Stimulated activated CD8-positive, alpha-beta memory T cell treated with anti-CD3 and anti-CD28 coated beads, Interleukin-4, amount 100 ng/mL, for 24 hours (primary cell): ENCODE data around the gene ATP5PB.

ENCODE experiments used
- DNase-seq: peaks from one replicate; pipeline ENCODE4 v3.0.0-alpha.2; 2020; ENCODE audit warnings: low read depth

ATP5PB gene

GRCh38 chr1:111446967-111447892, 2.0 kb upstream of the ATP5PB start:
- no peak for DNase-seq

DNA sequence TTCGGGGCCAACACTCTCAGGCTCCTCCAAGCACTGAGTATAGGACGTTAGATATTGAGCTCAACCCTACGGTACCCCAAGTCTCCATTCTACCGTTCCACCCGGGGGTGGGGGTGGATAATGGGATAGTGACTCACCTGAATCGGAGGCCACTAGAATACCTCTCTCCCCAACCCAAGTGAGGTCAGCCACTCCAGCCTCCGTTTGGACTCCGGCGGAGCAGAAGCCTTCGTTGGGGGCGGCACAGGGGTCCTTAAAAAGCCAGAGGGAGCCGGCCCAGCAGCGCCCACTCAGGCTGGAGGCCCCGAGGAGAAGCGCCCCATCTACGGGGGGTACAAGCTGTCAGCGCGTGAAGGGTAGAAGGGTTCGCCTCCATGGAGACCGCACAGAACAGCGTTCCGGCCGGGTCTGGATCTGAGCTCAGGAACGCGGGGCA, 764 bp upstream of the ATP5PB start:
- DNase-seq = no peak

- DNase-seq = no peak
These were observed 396 bp downstream of the ATP5PB start for GRCh38 chr1:111449703-111450017.

DNA sequence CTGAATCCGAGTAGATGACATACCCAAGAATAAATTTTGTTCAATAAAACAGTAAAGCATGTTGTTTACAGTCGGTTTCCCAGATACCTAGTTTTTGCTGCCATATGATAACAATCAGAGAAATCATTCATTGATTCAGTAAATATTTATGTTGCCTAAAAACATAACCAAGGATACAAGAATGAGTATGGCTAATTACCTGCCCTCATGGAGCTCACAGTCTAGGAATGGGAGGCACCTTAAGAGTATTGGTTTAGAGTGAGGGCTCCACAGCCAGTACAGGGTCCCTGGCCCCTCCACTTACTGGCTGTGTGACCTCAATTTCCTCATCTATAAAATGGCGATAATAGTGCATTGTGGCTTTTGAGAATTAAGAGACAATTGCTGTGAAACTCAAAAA, 921 bp downstream of the ATP5PB start:
- DNase-seq = no peak

- no peak for DNase-seq
These were observed 3.3 kb downstream of the ATP5PB start for GRCh38 chr1:111452581-111452980.

GRCh38 chr1:111453706-111454105, 4.4 kb downstream of the ATP5PB start:
- DNase-seq = no peak

- no peak for DNase-seq
These were observed 5.8 kb downstream of the ATP5PB start for GRCh38 chr1:111454859-111455641.

GRCh38 chr1:111455642-111456031, 6.4 kb downstream of the ATP5PB start:
- no peak for DNase-seq

- no peak for DNase-seq
These were observed 12.5 kb downstream of the ATP5PB start for GRCh38 chr1:111461765-111462164.

DNA sequence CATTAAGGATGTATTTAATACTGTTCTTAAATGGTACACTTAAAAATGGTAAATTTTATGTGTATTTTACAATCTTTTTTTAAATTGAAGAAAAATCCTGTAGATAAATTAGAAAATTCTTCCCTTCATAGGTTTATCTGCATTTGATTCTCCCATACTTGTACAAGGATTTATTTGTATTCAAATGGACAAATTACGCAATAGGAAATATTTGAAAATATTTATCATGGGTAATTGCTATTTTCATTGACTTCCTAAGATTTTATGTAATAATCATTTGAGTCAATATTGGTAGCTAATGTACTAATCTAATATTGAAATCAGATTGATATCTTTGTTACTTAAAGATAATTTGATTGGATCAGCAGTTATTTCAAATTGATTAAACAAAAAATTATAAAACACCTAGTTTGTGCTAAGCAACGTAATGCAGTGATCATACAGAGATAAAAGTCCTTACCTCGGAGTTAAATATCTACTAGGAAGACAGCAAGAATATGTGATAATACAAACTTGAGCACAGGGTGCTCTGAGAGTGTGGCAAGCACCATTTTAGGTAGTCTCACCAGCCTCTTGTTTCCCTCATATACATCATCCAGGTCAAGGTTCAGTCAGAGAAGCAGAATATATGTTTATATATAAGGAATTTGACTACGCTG, 13.2 kb downstream of the ATP5PB start:
- no peak for DNase-seq

DNA sequence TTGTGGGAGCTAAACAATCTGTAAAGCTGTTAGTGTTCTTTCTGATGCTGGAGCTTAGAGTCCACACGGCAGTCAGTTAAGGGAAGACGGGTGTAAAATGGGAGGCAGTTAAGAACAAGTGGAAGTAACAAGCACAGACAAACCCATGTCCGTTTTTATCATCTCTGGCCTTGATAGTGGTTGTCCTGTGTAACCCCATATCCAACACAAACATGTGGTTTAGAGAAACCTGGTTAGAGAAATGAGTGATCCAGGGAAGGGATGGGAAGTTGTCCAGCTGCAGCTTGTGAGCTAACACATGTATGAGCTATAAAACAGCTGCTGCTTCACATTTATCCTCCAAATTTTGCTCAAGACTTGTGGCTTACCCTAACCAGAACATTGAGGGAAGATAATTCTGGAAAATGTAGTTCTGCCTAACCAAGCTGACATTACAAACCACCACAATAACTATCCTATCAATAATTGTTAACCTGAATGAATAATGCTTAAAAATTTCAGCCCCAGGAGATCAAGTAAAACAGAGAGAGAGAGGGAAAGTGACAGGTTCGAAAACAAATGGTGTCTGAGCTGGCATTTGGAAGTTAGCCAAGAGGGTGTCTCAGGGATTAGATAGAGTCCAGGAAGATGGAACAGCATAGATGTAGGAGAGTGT, 13.9 kb downstream of the ATP5PB start:
- no peak for DNase-seq

DNA sequence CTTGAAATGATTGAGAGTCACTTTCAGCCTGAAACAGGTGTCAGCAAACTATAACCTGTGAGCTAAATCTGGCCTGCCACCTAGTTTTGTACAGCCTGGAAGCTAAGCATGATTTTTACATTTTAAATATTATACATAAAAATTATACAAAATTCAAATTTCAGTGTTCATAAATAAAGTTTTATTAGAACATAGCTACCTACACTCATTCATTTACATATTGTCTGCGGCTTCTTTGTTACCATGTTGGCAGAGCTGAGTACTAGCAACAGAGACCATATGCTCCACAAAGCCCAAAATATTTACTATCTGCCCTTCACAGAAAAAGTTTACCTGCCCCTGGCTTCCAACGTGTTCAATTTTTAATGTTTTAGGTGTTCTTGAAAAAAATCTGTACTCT, 16.5 kb downstream of the ATP5PB start:
- no peak for DNase-seq

- DNase-seq = no peak
These were observed 17.2 kb downstream of the ATP5PB start for GRCh38 chr1:111466480-111466879.

GRCh38 chr1:111467865-111468716, 18.8 kb downstream of the ATP5PB start:
- no peak for DNase-seq

- no peak for DNase-seq
These were observed 19.4 kb downstream of the ATP5PB start for GRCh38 chr1:111468717-111469100.

DNA sequence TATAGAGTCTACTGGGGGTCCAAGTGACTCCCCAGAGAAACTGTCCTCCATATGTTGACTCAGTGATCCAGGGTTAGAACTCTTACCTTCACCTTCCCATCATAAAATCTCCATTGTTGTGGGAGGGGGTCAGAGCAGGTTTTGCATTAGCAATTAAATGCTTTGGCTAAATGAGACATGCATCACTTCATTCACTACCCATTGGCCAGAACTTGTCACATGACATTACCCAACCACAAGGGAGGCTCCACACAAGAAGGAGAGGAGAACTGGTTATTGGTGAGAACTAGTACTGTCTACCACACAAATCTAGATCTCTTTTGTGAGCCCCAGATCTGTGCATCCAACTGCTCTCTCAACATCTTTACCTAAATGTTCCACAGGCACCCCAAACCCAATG, 20.3 kb downstream of the ATP5PB start:
- no peak for DNase-seq

- no peak for DNase-seq
These were observed 21.3 kb downstream of the ATP5PB start for GRCh38 chr1:111470596-111470995.

DNA sequence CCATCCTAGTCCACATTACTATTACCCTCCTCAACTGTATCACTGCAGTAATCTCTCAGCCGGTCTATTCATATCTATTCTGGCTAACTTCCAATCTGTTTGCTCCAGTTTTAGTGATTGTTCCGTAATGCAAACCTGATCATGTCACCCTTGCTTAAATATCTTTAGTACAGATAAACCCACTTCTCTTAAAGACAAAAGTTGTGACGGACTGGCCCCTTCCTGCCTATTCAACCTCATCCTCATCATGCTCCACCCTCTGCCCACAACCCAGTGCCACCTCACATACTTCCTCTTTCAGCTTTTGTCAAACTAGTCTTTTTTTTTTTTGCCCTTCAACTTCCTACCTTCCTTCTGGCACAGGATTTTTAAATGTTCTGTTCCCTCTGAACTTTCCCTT, 21.7 kb downstream of the ATP5PB start:
- DNase-seq = peak; percentile 34

GRCh38 chr1:111471538-111471937, 22.3 kb downstream of the ATP5PB start:
- DNase-seq = no peak

- DNase-seq = no peak
These were observed 24.8 kb downstream of the ATP5PB start for GRCh38 chr1:111474106-111474505.

GRCh38 chr1:111474521-111474920, 25.3 kb downstream of the ATP5PB start:
- DNase-seq = no peak
